ENCODE measurements around the gene ZNF189.
"Not testable (repeated sequence)": the region's sequence is repeated elsewhere in the genome, so short reads cannot be mapped to it uniquely, and the experiment has no call there.

The ZNF189 gene

DNA sequence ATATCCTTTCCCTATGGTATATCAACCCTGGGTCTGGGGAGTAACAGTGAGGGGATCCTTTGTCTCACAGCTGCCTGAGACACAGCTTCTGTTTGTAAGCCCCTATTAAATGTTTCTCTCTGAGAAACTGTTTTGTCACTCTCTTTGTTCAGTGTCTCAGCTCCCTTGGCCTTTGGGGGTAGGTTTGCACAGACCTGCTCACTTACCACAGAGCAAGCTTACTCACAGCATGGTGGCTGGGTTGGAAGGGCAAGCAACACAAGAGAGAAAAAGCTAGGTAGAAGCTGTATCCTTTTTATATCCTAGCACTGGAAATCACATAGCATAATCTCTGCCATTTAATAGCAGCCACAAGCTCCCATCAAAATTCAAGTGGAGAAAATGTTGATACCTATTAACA is 18.4 kb upstream of the ZNF189 start:
- DNase-seq (ENCODE audit: low read depth in 3 of 3): no peak

DNA sequence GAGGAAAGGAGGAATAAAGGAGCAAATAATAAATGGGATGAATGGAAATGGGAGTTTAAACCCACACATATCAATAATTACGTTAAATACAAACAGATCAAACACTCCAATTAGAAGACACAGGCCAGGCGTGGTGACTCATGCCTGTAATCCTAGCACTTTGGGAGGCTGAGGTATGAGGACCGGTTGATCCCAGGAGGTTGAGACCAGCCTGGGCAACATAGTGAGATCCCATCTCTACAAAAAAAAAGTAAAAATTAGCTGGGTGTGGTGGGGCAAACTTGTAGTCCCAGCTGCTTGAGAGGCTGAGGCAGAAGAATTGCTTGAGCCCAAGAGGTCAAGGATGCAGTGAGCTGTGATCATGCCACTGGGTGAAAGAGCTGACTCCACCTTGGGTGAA is 17.5 kb upstream of the ZNF189 start:
- no peak for DNase-seq (ENCODE audit: low read depth in 3 of 3)

DNA sequence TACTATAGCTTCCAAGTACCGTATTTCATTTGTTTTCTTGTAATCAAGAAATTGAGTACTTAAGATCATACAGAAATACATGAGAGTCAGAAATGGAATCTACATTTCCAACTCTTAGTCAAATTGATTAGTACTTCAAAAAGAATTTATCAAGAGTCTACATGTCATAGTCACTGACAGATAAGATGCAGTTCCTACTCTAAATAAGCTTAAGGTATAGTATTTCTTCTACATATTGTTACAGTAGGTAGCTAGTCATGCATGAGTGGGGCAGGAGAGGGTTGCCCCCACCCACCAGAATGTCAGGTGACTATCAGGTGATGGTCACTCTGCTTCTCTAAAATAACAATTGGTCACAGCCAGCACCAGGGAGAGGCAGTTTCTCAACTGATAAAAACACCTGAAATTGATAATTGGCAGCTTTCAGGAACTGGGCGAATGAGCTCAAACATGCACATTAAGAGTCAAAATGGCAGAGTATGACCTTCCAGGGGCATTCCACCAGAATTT is 16.8 kb upstream of the ZNF189 start:
- no peak for DNase-seq (ENCODE audit: low read depth in 3 of 3)

DNA sequence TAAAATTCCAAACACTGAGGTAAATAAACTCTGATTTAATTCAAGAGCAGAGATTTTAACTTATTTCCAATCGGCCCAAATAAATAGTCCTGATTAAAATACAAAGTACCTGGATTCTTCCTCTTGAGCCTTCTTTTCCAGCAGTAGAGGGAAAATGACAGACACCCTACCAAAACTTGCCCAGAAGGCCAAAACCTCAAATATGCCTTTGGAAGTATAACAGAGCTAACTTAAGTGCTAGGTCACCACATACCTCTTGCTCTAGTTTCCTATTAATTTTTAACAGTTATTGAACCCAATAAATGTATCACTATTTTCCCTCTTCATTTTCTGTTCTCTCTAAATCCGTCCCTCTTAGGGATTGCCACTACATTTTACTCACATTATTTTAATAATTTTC is 15.3 kb upstream of the ZNF189 start:
- no peak for DNase-seq (ENCODE audit: low read depth in 3 of 3)

DNA sequence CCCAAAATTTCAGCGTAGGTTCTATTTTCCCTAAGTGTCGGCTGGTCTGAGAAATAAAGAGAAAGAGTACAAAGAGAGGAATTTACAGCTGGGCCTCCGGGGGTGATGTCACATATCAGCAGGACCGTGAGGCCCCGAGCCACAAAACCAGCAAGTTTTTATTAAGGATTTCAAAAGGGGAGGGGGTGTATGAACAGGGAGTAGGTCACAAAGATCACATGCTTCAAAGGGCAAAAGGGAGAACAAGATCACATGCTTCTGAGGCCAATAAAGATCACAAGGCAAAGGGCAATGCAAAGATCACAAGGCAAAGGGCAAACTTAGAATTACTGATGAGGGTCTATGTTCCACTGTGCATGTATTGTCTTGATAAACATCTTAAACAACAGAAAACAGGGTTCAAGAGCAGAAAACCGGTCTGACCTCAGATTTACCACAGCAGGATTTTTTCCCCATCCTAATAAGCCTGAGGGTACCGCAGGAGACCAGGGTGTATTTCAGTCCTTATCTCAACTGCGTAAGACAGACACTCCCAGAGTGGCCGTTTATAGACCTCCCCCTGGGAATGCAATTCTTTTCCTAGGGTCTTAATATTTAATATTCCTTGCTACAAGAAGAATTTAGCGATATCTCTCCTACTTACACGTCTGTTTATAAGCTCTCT is 13.6 kb upstream of the ZNF189 start, which contains the start of gene BAAT:
BAAT (minus strand) TSS at position 134 of the 664 bp plus-strand sequence. CDS start 13,602 bp downstream, outside the sequence.
- not testable (repeated sequence) for DNase-seq (ENCODE audit: low read depth in 3 of 3)

DNA sequence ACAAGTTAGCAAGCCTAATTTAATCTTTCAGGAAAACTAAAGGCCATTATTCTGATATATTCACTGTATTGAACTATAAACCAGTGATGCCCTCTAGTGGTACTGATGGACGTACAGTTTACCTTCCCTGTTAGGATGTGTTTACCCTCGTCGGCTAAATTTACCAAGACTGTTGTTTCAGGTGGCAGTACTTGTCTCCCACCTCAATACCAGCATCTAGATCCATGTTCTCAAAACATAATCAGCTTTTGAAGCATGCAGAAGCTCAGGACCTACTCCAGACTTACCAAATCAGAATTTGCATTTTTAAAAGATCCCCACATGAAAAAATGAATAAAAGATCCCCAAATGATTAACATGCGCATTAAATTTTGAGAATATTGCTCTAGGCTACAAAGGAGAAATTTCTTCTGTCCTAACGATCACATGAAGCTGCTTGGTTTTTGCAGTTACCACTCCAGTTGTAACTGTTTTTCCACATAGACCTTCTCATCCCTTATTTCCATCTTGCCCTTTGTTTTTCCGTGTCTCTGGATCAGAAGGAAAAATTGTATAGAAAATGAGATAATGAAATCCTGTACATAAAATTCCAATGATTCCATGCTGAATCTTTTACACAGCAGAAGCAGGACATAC is 10.7 kb upstream of the ZNF189 start:
- DNase-seq (ENCODE audit: low read depth in 3 of 3): no peak

DNA sequence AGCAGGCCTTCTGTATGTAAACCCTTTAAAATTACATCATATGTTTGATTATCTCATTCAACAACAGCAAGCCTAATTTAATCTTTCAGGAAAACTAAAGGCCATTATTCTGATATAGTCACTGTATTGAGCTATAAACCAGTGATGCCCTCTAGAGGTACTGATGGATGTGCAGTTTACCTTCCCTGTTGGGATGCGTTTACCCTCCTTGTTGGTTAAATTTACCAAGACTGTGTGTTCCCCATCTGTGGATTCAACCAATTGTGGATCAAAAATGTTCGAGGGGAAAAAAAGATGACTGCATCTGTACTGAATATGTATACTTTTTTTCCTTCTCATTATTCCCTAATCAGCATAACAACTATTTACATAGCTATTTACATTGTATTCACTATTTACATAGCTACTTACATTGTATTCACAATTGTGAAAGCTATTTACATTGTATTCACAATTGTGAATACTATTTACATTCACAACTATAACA is 10.1 kb upstream of the ZNF189 start:
- DNase-seq (ENCODE audit: low read depth in 3 of 3): no peak

DNA sequence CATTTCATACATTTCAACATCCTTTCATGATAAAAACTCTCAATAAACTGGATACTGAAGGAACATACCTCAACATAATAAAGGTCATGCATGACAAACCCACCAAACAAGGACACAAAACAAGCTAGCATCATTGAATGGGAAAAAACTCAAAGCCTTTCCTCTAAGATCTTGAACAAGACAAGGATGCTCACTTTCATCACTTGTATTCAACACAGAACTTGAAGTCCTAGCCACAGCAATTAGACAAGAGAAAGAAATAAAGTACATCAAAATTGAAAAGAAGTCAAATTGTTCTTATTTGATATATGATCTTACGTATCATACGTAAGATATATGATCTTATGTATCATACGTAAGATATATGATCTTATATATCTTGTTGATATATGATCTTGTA is 5.5 kb upstream of the ZNF189 start:
- no peak for DNase-seq (ENCODE audit: low read depth in 3 of 3)

DNA sequence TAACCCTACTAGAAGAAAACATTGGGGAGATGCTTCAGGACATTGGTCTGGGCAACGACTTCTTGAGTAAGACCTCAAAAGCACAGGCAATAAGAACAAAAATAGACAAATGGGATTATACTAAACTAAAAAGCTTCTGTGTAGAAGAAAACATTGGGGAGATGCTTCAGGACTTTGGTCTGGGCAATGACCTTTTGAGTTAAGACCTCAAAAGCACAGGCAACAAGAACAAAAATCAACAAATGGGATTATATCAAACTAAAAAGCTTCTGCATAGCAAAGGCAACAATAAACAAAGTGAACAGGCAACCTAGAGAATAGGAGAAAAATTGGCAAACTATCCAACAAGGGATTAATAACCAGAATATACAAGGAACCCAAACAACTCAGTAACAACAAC is 4.0 kb upstream of the ZNF189 start:
- DNase-seq (ENCODE audit: low read depth in 3 of 3): no peak

DNA sequence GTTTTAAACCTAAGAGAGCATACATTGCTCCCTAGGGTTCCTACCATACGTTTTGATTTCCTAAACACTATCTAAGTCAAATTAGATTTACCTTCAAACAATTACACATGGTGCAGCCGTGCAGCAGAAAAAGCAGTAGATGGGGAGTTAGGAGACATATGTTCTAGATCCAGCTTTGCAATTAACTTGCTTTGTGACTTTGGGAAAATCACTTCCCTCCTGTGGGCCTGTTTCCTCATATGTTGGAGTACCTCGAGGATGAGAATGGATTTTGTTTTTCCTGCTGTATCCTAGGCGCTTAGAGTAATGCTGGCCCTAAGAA is 944 bp upstream of the ZNF189 start:
- DNase-seq (ENCODE audit: low read depth in 3 of 3): no peak

DNA sequence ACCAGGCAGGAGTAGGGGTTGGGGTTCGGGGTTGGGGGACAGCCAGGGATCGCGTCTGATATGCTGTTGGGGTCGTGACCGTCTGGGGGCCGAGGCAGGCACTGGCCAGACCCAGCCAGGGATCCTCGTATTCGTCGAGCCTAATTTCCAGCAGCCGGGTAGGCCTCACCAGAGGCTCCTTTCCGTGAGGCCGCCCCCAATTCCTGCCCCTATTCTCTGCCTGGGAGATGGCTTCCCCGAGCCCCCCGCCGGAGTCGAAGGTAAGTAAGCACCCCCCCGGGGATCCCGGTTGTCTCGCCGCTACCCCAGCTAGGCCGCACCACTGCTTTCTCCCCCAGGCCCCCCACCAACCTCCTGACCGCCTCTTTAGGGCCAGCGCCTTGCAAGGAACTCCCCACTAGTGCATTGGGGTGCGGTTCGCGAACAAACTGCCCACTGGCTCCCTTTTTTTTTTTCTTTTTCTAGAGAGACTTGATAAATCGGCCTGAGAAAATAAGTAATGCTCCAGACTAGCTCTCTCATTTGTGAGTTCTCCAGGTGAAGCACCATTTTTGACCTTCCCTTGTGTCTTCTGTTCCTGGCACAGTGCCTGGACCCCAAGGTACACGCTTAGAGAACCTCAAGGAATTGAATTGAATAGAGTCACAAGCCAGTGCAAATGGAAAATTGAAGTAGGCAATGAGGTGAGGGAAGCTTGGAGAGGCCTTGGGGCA is 435 bp downstream of the ZNF189 start:
- DNase-seq (ENCODE audit: low read depth in 3 of 3): no peak

DNA sequence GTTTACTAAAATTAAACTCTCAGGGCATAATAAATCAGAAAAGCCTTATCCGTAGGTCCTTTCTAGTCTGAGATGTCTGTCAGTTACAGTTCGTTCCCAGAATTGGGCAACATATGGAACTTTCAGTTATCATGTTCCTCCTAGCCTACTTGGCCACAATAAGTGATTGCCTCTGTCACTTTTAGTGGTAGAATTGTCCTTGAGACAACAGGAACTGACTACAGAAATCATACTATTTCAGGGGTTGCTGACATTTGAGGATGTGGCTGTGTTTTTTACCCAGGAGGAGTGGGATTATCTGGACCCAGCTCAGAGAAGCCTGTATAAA is 956 bp downstream of the ZNF189 start:
- DNase-seq (ENCODE audit: low read depth in 3 of 3): no peak

DNA sequence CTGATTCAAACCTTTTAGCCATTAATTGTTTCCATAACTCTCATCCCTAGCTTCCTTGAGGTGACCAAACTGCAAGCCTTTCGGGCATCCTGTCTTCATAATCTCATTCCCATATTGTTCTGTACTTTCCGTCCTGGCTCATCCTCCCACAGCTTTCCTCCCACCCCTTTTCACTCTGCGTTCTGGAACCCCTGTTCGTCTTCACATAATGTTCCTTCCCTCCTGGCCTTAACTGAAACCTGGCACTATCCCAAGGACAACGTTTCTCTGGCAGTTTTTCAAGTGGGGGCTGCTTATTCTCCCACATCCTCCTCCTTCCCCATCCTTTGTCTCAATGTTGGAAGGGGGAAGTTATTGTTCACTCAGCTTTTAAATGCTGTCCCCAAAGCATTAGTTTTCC is 1.5 kb downstream of the ZNF189 start:
- DNase-seq (ENCODE audit: low read depth in 3 of 3): no peak

DNA sequence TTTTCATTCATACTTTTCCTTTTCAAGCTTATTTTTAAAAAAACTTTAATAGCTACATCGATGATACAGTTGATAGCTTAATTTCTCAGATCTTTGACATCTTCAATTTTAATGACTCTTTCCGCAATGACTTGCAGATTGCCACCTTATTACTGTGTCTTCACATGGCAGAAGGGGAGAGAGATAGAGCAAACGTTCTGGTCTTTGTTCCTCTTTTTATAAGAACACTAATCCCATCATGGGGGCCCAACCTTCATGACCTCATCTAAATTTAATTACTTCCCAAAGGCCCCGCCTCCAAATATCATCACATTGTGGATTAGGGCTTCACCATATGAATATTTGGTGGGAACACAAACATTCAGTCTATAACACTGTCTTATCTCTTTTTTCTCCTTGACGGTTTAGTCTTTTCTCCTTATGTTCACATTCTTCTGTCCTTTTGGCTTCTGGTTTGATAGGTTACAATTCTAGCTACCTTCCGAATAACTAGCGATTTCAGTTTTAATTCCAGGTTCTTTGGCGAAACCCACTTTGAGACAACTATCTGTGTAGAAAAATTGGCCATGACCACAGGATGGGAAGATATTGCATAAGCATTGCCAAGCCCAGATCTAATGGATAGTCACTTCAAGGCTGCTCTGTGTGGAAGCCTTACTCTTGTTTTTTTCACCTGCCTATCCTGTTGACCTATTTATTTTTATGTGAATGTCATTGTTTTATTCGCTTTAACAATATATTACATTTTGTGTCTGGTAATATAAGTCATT is 5.0 kb downstream of the ZNF189 start:
- no peak for DNase-seq (ENCODE audit: low read depth in 3 of 3)

DNA sequence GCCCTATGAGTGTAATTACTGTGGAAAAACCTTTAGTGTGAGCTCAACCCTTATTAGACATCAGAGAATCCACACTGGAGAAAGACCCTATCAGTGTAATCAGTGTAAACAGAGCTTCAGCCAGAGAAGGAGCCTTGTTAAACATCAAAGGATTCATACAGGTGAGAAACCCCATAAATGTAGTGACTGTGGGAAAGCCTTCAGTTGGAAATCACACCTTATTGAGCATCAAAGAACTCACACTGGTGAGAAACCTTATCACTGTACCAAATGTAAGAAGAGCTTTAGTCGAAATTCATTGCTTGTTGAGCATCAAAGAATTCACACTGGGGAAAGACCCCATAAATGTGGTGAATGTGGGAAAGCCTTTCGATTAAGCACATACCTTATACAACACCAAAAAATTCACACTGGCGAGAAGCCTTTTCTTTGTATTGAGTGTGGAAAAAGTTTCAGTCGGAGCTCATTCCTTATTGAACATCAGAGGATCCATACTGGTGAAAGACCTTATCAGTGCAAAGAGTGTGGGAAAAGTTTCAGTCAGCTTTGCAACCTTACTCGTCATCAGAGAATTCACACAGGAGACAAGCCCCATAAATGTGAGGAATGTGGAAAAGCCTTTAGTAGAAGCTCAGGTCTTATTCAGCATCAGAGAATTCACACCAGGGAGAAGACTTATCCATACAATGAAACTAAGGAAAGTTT is 9.9 kb downstream of the ZNF189 start:
- DNase-seq (ENCODE audit: low read depth in 3 of 3): no peak

DNA sequence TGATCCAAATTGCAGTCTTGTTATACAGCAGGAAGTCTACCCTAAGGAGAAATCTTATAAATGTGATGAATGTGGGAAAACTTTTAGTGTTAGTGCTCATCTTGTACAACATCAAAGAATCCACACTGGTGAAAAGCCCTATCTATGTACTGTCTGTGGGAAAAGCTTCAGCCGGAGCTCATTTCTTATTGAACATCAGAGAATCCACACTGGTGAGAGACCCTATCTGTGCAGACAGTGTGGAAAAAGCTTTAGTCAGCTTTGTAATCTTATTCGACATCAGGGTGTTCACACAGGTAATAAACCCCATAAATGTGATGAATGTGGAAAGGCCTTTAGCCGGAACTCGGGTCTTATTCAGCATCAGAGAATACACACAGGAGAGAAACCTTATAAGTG is 10.4 kb downstream of the ZNF189 start:
- DNase-seq (ENCODE audit: low read depth in 3 of 3): no peak

DNA sequence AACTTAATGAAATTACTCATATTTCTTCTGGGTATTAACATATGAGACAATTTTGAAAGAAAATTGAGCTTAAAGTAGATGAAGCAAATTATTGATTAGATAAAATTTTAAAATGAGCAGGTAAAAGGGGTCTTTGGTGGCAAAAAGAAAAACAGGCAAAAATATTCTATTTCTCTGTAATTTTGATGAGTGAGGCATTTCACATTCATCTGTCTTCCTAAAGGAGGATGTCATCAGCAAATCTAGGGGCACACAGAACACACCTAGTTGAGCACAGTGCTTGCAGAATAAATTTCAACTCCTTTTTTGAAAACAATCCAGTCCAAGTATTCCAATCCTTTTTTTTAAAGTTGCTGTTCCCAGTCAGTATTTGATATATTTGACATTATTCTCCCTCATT is 16.2 kb downstream of the ZNF189 start:
- DNase-seq (ENCODE audit: low read depth in 3 of 3): no peak

DNA sequence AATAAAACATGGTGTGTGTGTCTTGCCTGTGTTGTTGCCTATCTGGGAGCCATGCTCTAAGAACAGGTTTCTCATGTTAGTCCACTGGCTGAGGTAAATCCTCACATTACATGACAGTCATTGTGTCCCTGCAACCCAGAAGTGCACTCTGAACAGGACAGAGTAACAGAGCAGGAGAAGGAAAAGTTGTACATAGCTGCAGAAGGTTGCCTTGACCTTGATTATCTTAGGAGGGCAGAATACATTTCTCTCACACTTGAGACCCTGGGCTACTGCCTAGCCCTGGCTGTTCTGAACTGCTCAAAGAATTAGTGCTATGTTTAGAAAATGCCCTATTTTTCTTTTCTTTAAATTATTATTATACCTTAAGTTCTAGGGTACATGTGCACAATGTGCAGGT is 16.9 kb downstream of the ZNF189 start:
- DNase-seq (ENCODE audit: low read depth in 3 of 3): no peak

DNA sequence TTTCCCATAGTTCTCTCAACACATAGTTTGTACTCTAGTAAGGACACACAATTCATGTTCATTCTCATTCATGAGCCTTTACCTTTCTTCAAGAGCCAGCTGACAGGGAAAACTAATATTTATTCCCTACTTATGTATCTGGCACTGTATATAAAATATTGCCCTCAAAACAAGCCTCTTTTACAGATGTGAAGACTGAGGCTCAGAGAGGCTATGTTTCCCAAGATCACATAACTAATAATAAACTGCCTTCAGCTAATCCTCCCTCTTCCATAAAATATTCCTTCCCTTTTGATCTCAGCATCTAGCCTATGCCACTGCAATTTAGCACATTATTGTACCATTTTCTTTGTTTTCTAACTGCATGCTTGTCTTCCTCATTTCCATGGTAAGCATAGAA is 18.7 kb downstream of the ZNF189 start:
- no peak for DNase-seq (ENCODE audit: low read depth in 3 of 3)

DNA sequence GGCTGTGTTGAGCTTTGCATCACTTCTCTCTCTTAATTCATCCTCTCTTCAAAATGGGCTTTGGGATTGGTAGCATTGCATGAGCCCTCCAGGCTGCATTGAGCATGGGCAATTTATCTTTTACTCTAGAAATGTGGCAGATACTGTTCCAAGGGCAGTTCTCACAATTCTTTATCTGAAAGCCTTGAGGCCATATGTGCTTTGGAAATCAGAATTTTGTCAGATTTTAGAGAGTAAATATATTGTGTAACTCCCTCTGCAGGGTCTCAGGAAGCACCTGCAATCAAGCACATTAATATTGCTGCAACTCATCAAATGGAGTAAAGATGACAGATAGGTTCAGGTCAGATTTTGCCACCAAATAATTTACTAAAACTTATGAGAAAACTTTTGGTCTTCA is 19.3 kb downstream of the ZNF189 start:
- no peak for DNase-seq (ENCODE audit: low read depth in 3 of 3)

DNA sequence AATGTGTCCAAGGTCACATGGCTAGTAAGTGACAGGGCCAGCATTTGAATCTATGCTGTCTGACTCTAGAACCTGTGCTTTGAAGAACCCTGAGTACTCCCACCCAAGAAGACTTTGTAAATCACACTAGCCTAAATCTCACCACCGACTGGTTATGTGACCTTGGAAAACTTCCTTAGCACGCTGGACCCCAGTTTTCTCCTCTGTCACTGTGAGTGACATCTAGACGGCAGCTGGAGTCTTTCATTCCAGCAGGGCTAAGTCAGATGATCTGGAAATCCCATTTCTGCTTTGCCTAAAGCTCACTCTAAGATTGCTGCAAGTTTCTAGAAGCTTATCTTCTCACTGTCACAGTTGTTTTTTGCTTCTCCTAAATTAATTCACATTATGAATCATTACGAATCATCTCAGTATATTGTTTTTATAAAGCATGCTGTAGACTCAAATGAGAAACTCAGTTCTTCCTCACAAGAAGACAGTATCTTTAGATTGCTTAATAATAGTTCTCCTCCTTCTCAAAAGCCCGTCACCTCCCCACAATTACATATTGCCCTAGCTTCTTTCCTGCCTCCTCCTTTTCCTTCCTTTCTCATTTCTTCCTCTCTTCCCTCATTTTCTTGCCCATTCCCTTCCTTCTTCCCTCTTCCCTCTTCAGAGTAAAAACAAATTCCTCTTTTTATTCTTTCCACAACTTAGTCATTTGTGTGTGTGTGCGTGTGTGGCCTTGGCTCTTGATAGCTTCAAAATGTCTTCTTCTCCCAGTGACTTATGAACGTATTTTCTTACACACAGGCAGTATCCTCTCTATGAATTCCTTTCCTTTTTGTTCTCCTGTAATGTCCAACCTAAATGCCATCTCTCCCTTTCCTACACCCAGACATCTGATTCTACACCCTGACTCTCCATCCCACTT is 20.1 kb downstream of the ZNF189 start:
- no peak for DNase-seq (ENCODE audit: low read depth in 3 of 3)

All from stimulated activated CD4-positive, alpha-beta T cell treated with anti-CD3 and anti-CD28 coated beads, TNF-alpha, amount 100 ng/mL, for 4 hours (primary cell).